ENCODE results near the gene TBX1.

TBX1 gene

GRCh38 chr22:19759427-19760057 lies 1.0 kb upstream of the TBX1 start:
- DNase-seq: no peak
- Mint-ChIP-seq H3K27me3 (peaks cover 69% of the 10 kb centered on the region), H3K27ac (peak overlapping the region; percentile 29), H3K9me3 (no peaks in the 10 kb centered on the region), H3K4me1 (peaks cover 32% of the 10 kb centered on the region), H3K36me3 (ENCODE audit: low read depth) (peaks cover 2% of the 10 kb centered on the region), H3K4me3 (peak overlapping the region; percentile 79)
- no peak for ATAC-seq

GRCh38 chr22:19760951-19761724 lies 560 bp downstream of the TBX1 start:
- H3K9me3 Mint-ChIP-seq: no peaks in the 10 kb centered on the region
- DNase-seq (no peak), ATAC-seq (no peak)
- H3K4me1 Mint-ChIP-seq: peaks cover 29% of the 10 kb centered on the region
- peaks cover 67% of the 10 kb centered on the region for H3K27me3 Mint-ChIP-seq
- H3K27ac Mint-ChIP-seq: no peak overlapping the region
- H3K4me3 Mint-ChIP-seq: peak overlapping the region; percentile 32
- peaks cover 2% of the 10 kb centered on the region for H3K36me3 Mint-ChIP-seq (ENCODE audit: low read depth)

- Mint-ChIP-seq H3K27ac (no peak overlapping the region), H3K4me3 (peak overlapping the region; percentile 32), H3K4me1 (peaks cover 26% of the 10 kb centered on the region), H3K9me3 (no peaks in the 10 kb centered on the region), H3K27me3 (peaks cover 64% of the 10 kb centered on the region), H3K36me3 (ENCODE audit: low read depth) (peaks cover 2% of the 10 kb centered on the region)
- no peak for ATAC-seq
- no peak for DNase-seq
These were observed 1.4 kb downstream of the TBX1 start for GRCh38 chr22:19761725-19762567.

- Mint-ChIP-seq H3K9me3 (no peaks in the 10 kb centered on the region), H3K36me3 (ENCODE audit: low read depth) (peaks cover 2% of the 10 kb centered on the region), H3K27me3 (peaks cover 64% of the 10 kb centered on the region), H3K4me3 (no peak overlapping the region), H3K4me1 (peaks cover 23% of the 10 kb centered on the region), H3K27ac (no peak overlapping the region)
- ATAC-seq (no peak), DNase-seq (no peak)
These were observed 2.2 kb downstream of the TBX1 start for GRCh38 chr22:19762568-19763457.

- Mint-ChIP-seq H3K4me1 (peaks cover 23% of the 10 kb centered on the region), H3K27me3 (peaks cover 66% of the 10 kb centered on the region), H3K36me3 (ENCODE audit: low read depth) (peaks cover 2% of the 10 kb centered on the region), H3K27ac (no peak overlapping the region), H3K9me3 (no peaks in the 10 kb centered on the region), H3K4me3 (no peak overlapping the region)
- DNase-seq (no peak), ATAC-seq (no peak)
These were observed 3.1 kb downstream of the TBX1 start for GRCh38 chr22:19763458-19764298.

- H3K36me3 Mint-ChIP-seq (ENCODE audit: low read depth): peaks cover 2% of the 10 kb centered on the region
- H3K27me3 Mint-ChIP-seq: peaks cover 67% of the 10 kb centered on the region
- H3K9me3 Mint-ChIP-seq: no peaks in the 10 kb centered on the region
- H3K4me3 Mint-ChIP-seq: no peak overlapping the region
- H3K27ac Mint-ChIP-seq: no peak overlapping the region
- no peak for DNase-seq
- no peak for ATAC-seq
- peaks cover 22% of the 10 kb centered on the region for H3K4me1 Mint-ChIP-seq
These were observed 3.7 kb downstream of the TBX1 start for GRCh38 chr22:19764299-19764593.

GRCh38 chr22:19764636-19765476 lies 4.3 kb downstream of the TBX1 start:
- no peak overlapping the region for H3K27ac Mint-ChIP-seq
- H3K27me3 Mint-ChIP-seq: peaks cover 67% of the 10 kb centered on the region
- H3K9me3 Mint-ChIP-seq: no peaks in the 10 kb centered on the region
- ATAC-seq (no peak), DNase-seq (no peak)
- H3K36me3 Mint-ChIP-seq (ENCODE audit: low read depth): peaks cover 2% of the 10 kb centered on the region
- H3K4me3 Mint-ChIP-seq: no peak overlapping the region
- peaks cover 16% of the 10 kb centered on the region for H3K4me1 Mint-ChIP-seq

- H3K36me3 Mint-ChIP-seq (ENCODE audit: low read depth): no peaks in the 10 kb centered on the region
- peaks cover 11% of the 10 kb centered on the region for H3K4me1 Mint-ChIP-seq
- DNase-seq: no peak
- H3K4me3 Mint-ChIP-seq: peak overlapping the region; percentile 26
- no peak overlapping the region for H3K27ac Mint-ChIP-seq
- no peaks in the 10 kb centered on the region for H3K9me3 Mint-ChIP-seq
- no peak for ATAC-seq
- peaks cover 70% of the 10 kb centered on the region for H3K27me3 Mint-ChIP-seq
These were observed 5.1 kb downstream of the TBX1 start for GRCh38 chr22:19765477-19766239.

GRCh38 chr22:19766240-19766510 lies 5.6 kb downstream of the TBX1 start:
- DNase-seq (no peak), ATAC-seq (no peak)
- no peak overlapping the region for H3K27ac Mint-ChIP-seq
- H3K36me3 Mint-ChIP-seq (ENCODE audit: low read depth): no peaks in the 10 kb centered on the region
- H3K27me3 Mint-ChIP-seq: peaks cover 71% of the 10 kb centered on the region
- H3K9me3 Mint-ChIP-seq: no peaks in the 10 kb centered on the region
- peaks cover 11% of the 10 kb centered on the region for H3K4me1 Mint-ChIP-seq
- no peak overlapping the region for H3K4me3 Mint-ChIP-seq

- Mint-ChIP-seq H3K4me3 (peak overlapping the region; percentile 34), H3K27me3 (peaks cover 71% of the 10 kb centered on the region), H3K4me1 (peaks cover 8% of the 10 kb centered on the region), H3K9me3 (no peaks in the 10 kb centered on the region), H3K27ac (no peak overlapping the region), H3K36me3 (ENCODE audit: low read depth) (no peaks in the 10 kb centered on the region)
- peak; percentile 70 for ATAC-seq
- peak; percentile 63 for DNase-seq
These were observed 6.2 kb downstream of the TBX1 start for GRCh38 chr22:19766511-19767426.

- no peak for ATAC-seq
- no peak overlapping the region for H3K27ac Mint-ChIP-seq
- H3K4me3 Mint-ChIP-seq: no peak overlapping the region
- DNase-seq: no peak
- H3K4me1 Mint-ChIP-seq: peaks cover 8% of the 10 kb centered on the region
- no peaks in the 10 kb centered on the region for H3K36me3 Mint-ChIP-seq (ENCODE audit: low read depth)
- no peaks in the 10 kb centered on the region for H3K9me3 Mint-ChIP-seq
- peaks cover 72% of the 10 kb centered on the region for H3K27me3 Mint-ChIP-seq
These were observed 7.1 kb downstream of the TBX1 start for GRCh38 chr22:19767427-19768341.

Measured in activated naive CD8-positive, alpha-beta T cell treated with anti-CD3 and anti-CD28 coated beads, Interleukin-2, amount 50 U/mL, for 24 hours (primary cell).